Activated T-helper 2 cell treated with anti-CD3 and anti-CD28 coated beads, Interferon-gamma antibody, Interleukin-2, Interleukin-4, amounts not matched to agents 10 μg/mL and 5 μg/mL and 100 μg/mL, durations not matched to agents 14 hours and 24 hours and 36 hours (primary cell): ENCODE data around the gene PDPK1. TPM values are rescaled to one million over a fixed set of nuclear protein-coding genes. Genes with fewer than 3 reads are reported as not detected.

Experiments
- DNase-seq: peaks from one replicate; pipeline ENCODE4 v3.0.0; 2021; ENCODE audit warnings: low spot score
- H3K27ac Mint-ChIP-seq: one replicate; pipeline ENCODE4 v1.8.0; 2021; ENCODE audit warnings: mixed read lengths
- H3K27me3 Mint-ChIP-seq: one replicate; pipeline ENCODE4 v1.8.0; 2021; ENCODE audit warnings: low read depth, mixed read lengths
- H3K36me3 Mint-ChIP-seq: one replicate; pipeline ENCODE4 v1.8.0; 2021; ENCODE audit warnings: low read depth, mixed read lengths
- H3K4me1 Mint-ChIP-seq: one replicate; pipeline ENCODE4 v1.8.0; 2021; ENCODE audit warnings: low read depth, mixed read lengths
- H3K4me3 Mint-ChIP-seq: one replicate; pipeline ENCODE4 v1.8.0; 2021; ENCODE audit warnings: low read depth, mild to moderate bottlenecking, moderate library complexity, mixed read lengths
- H3K9me3 Mint-ChIP-seq: one replicate; pipeline ENCODE4 v1.8.0; 2021; ENCODE audit warnings: mixed read lengths
- intact Hi-C: fragments of 100-400 bp; cut with micrococcal nuclease; formaldehyde crosslinking; loops from one replicate; pipeline ENCODE4 v1.15.1; 2023
- total RNA-seq: library from RNA; stranded (reverse); gene quantifications from 2 replicates; pipeline ENCODE4 v1.2.3, GENCODE V29; 2022

Gene PDPK1
- total RNA-seq, 1 donor from 2014 or later = 45.7 TPM

- Mint-ChIP-seq H3K4me1 (peaks cover 28% of the 10 kb centered on the region), H3K27me3 (no peaks in the 10 kb centered on the region), H3K9me3 (no peaks in the 10 kb centered on the region), H3K36me3 (peaks cover 37% of the 10 kb centered on the region), H3K4me3 (peak overlapping the region; percentile 79), H3K27ac (peak overlapping the region; percentile 78)
- intact Hi-C loops = no loop called here
- DNase-seq = peak; percentile 51
Observed at GRCh38 chr16:2520784-2521531, 16.9 kb upstream of the PDPK1 start.

GRCh38 chr16:2523801-2524231 is 14.0 kb upstream of the PDPK1 start:
- Mint-ChIP-seq H3K27ac (no peak overlapping the region), H3K36me3 (peaks cover 33% of the 10 kb centered on the region), H3K4me3 (no peak overlapping the region), H3K9me3 (no peaks in the 10 kb centered on the region), H3K27me3 (no peaks in the 10 kb centered on the region), H3K4me1 (peaks cover 15% of the 10 kb centered on the region)
- intact Hi-C loops = no loop called here
- DNase-seq = no peak

GRCh38 chr16:2524339-2524938 is 13.4 kb upstream of the PDPK1 start:
- Mint-ChIP-seq H3K4me3 (no peak overlapping the region), H3K27ac (no peak overlapping the region), H3K27me3 (no peaks in the 10 kb centered on the region), H3K36me3 (peaks cover 33% of the 10 kb centered on the region), H3K4me1 (peaks cover 11% of the 10 kb centered on the region), H3K9me3 (no peaks in the 10 kb centered on the region)
- intact Hi-C loops = no loop called here
- DNase-seq = no peak

GRCh38 chr16:2526135-2526534 is 11.7 kb upstream of the PDPK1 start:
- Mint-ChIP-seq H3K27me3 (no peaks in the 10 kb centered on the region), H3K4me1 (peaks cover 5% of the 10 kb centered on the region), H3K27ac (no peak overlapping the region), H3K36me3 (peaks cover 32% of the 10 kb centered on the region), H3K4me3 (no peak overlapping the region), H3K9me3 (no peaks in the 10 kb centered on the region)
- intact Hi-C loops = no loop called here
- DNase-seq = no peak

GRCh38 chr16:2527071-2527783 is 10.6 kb upstream of the PDPK1 start:
- H3K4me1 Mint-ChIP-seq = peaks cover 6% of the 10 kb centered on the region

GRCh38 chr16:2527784-2528100 is 10.1 kb upstream of the PDPK1 start:
- Mint-ChIP-seq H3K27me3 (no peaks in the 10 kb centered on the region), H3K4me3 (no peak overlapping the region), H3K4me1 (peaks cover 9% of the 10 kb centered on the region)

More at GRCh38 chr16:2527071-2527783, 10.6 kb upstream of the PDPK1 start:
- intact Hi-C loops = no loop called here
- Mint-ChIP-seq H3K27ac (no peak overlapping the region), H3K9me3 (no peaks in the 10 kb centered on the region), H3K36me3 (peaks cover 29% of the 10 kb centered on the region), H3K4me3 (no peak overlapping the region), H3K27me3 (no peaks in the 10 kb centered on the region)
- no peak for DNase-seq

GRCh38 chr16:2528161-2529060 is 9.4 kb upstream of the PDPK1 start:
- Mint-ChIP-seq H3K4me3 (no peak overlapping the region), H3K9me3 (no peaks in the 10 kb centered on the region), H3K36me3 (peaks cover 29% of the 10 kb centered on the region), H3K27me3 (no peaks in the 10 kb centered on the region), H3K27ac (no peak overlapping the region), H3K4me1 (peaks cover 12% of the 10 kb centered on the region)
- no peak for DNase-seq
- intact Hi-C loops = no loop called here

More at GRCh38 chr16:2527784-2528100, 10.1 kb upstream of the PDPK1 start:
- peaks cover 29% of the 10 kb centered on the region for H3K36me3 Mint-ChIP-seq
- no peak overlapping the region for H3K27ac Mint-ChIP-seq
- no peak for DNase-seq
- H3K9me3 Mint-ChIP-seq = no peaks in the 10 kb centered on the region
- intact Hi-C loops = no loop called here

- H3K27ac Mint-ChIP-seq = no peak overlapping the region
- H3K4me3 Mint-ChIP-seq = no peak overlapping the region
- intact Hi-C loops = no loop called here
- H3K4me1 Mint-ChIP-seq = peaks cover 12% of the 10 kb centered on the region
- H3K27me3 Mint-ChIP-seq = no peaks in the 10 kb centered on the region
- no peaks in the 10 kb centered on the region for H3K9me3 Mint-ChIP-seq
- peaks cover 21% of the 10 kb centered on the region for H3K36me3 Mint-ChIP-seq
- no peak for DNase-seq
Observed at GRCh38 chr16:2529061-2529931, 8.5 kb upstream of the PDPK1 start.

- Mint-ChIP-seq H3K9me3 (no peaks in the 10 kb centered on the region), H3K4me1 (peaks cover 12% of the 10 kb centered on the region), H3K27me3 (no peaks in the 10 kb centered on the region), H3K36me3 (peaks cover 14% of the 10 kb centered on the region), H3K27ac (no peak overlapping the region), H3K4me3 (peak overlapping the region; percentile 21)
- DNase-seq = no peak
- intact Hi-C loops = no loop called here
Observed at GRCh38 chr16:2529961-2530628, 7.7 kb upstream of the PDPK1 start.

- H3K9me3 Mint-ChIP-seq = no peaks in the 10 kb centered on the region
- intact Hi-C loops = no loop called here
- no peak for DNase-seq
- H3K27ac Mint-ChIP-seq = peak overlapping the region; percentile 100
- no peaks in the 10 kb centered on the region for H3K27me3 Mint-ChIP-seq
- peaks cover 13% of the 10 kb centered on the region for H3K36me3 Mint-ChIP-seq
- peak overlapping the region; percentile 98 for H3K4me3 Mint-ChIP-seq
- peaks cover 12% of the 10 kb centered on the region for H3K4me1 Mint-ChIP-seq
Observed at GRCh38 chr16:2530629-2531318, 7.0 kb upstream of the PDPK1 start.

GRCh38 chr16:2531371-2531695 is 6.5 kb upstream of the PDPK1 start, which contains the start of gene CEMP1:
CEMP1 (minus strand) TSS chr16:2531408; CDS start chr16:2531073, 335 bp downstream.
- Mint-ChIP-seq H3K4me3 (peak within 1 kb of the TSS; percentile 98), H3K9me3 (no peaks in the 10 kb centered on the region), H3K4me1 (peaks cover 12% of the 10 kb centered on the region), H3K36me3 (peaks cover 8% of the 10 kb centered on the region), H3K27me3 (no peaks in the 10 kb centered on the region), H3K27ac (peak within 1 kb of the TSS; percentile 100)
- intact Hi-C loops = no loop called here
- no peak for DNase-seq
